DMS53 treated with DMSO at 0.1 percent for 48 hours (cell line): Measurements from ENCODE around the gene RAB1A.
"Not testable (repeated sequence)": the region's sequence is repeated elsewhere in the genome, so short reads cannot be mapped to it uniquely, and the experiment has no call there.

ENCODE experiments used
- DNase-seq: peaks from one replicate; lab custom pipeline; 2025; ENCODE audit not compliant: unreplicated experiment; lab: John Stamatoyannopoulos, UW

RAB1A gene

GRCh38 chr2:65136253-65136652 lies 6.3 kb upstream of the RAB1A start:
- no peak for DNase-seq

DNA sequence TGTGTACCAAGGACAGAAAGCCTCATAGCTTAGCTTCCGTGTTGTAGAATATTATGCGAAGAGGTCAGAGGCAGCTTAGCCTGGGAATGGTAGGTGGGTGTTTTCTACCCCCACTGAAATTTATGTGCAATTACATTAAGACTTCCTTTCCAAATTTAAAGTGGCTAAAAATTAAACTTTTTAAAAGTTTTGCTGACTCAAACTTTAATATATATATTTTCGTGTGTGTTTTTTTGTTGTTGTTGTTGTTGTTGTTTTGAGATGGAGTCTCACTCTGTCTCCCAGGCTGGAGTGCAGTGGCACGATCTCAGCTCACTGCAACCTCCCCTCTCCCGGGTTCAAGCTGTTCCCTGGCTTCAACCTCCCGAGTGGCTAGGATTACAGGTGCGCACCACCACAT lies 4.3 kb upstream of the RAB1A start:
- no peak for DNase-seq

GRCh38 chr2:65133626-65134025 lies 3.7 kb upstream of the RAB1A start:
- DNase-seq = no peak

DNA sequence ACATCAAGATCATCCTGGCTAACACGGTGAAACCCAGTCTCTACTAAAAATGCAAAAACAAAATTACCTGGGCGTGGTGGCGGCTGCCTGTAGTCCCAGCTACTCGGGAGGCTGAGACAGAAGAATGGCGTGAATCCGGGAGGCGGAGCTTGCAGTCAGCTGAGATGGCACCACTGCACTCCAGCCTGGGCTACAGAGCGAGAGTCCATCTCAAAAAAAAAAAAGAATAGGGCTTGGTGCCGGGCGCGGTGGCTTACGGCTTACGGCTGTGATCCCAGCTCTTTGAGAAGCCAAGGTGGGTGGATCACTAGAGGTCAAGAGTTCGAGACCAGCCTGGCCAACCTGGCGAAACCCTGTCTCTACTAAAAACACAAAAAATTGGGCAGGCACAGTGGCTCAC lies 3.0 kb upstream of the RAB1A start:
- DNase-seq = not testable (repeated sequence)

DNA sequence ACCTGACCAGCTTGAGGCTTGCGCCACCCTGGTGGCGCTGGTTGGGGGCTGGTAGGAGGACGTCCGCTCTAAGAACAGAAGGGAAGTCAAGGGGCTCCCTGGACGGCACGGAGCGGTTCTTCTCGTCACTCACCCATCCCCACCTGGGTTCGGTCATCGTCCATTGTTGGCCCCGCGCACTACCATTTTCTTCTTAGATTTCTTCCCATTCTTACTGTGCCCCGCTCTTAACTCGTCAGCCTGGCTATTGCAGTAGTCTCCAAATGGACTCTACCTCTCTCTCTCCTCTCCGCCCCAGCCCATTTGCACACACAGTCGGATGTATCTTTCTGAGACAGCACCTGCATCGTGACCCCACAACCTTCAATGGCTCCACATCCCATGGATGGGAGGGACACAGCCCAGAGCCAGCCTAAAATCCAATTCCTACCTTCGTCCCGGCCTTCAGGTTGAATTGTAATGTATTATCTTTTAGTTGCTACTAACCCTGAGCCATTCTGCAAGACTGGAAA lies 814 bp upstream of the RAB1A start:
- peak; percentile 53 for DNase-seq

GRCh38 chr2:65129286-65129825 lies 550 bp downstream of the RAB1A start:
- DNase-seq = no peak

GRCh38 chr2:65128297-65129190 lies 1.4 kb downstream of the RAB1A start:
- no peak for DNase-seq

DNA sequence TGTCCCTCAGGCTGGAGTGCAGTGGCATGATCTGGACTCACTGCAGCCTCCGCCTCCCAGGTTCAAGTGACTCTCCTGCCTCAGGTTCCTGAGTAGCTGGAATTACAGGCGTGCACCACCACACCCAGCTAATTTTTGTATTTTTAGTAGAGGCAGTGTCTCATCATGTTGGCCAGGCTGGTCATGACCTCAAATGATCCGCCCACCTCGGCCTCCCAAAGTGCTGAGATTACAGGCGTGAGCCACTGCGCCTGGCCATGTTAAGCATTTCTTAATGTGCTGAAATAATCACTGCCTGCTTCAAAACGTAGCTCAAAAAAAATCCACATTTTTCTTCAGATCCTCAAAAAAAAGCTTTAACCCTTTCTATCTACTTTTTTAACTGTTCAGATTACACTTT lies 4.4 kb downstream of the RAB1A start:
- DNase-seq = not testable (repeated sequence)

DNA sequence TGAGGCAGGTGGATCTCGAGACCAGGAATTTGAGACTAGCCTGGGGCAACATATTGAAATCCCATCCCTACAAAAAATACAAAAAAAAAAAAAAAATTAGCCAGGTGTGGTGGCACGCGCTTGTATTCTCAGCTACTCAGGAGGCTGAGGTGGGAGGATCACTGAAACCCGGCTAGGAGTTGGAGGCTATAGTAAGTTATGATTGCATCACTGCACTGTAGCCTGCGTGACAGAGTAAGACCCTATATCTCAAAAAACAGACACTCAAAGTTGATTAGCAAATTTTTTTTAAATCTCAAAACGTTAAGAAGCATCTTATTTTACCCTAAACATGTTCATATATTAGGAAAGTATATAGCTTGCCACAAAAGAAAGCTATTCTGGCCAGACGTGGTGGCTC lies 7.6 kb downstream of the RAB1A start:
- DNase-seq = no peak

GRCh38 chr2:65120990-65121693 lies 8.8 kb downstream of the RAB1A start:
- no peak for DNase-seq

- DNase-seq = no peak
Measured at GRCh38 chr2:65116645-65117044, 13.3 kb downstream of the RAB1A start.

GRCh38 chr2:65114921-65115320 lies 15.0 kb downstream of the RAB1A start:
- DNase-seq = no peak

DNA sequence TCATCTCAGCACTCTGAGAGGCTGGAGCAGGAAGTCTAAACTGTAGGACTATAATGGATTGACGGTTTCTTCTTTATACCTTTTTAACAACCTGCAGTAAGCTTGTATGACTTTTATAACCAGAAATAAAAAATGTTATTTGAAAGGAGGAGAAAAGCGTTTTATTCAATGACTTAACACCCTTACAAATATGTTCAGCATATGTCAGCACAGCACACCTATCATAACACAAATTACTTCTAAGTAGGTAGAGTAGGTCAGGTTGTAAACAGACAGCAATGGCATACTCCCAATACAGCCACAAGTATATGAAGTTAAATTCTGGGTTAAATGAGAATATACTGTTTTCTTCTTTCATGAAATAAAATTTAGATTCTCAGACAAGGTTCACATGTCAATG lies 16.1 kb downstream of the RAB1A start:
- DNase-seq = no peak

- DNase-seq = no peak
Measured at GRCh38 chr2:65113229-65113628, 16.7 kb downstream of the RAB1A start.

GRCh38 chr2:65112633-65113032 lies 17.3 kb downstream of the RAB1A start:
- DNase-seq = no peak

DNA sequence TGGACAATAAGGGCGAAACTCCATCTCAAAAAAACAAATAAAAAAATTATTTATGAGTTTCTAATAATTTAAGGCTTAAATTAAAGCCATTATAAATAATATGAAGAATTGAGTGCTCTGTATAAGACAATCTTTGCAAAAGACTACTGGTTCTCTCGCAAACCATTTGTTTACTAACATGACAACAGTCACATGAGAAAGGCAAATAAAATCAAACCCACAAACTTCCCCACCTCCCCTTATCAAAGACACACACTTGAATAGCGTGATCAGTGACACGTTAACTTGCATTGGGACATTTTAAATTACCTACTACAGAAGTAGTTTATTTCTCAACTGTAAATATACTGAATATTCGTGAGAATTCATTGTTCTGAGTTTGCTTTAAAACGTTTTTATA lies 21.1 kb downstream of the RAB1A start:
- no peak for DNase-seq

DNA sequence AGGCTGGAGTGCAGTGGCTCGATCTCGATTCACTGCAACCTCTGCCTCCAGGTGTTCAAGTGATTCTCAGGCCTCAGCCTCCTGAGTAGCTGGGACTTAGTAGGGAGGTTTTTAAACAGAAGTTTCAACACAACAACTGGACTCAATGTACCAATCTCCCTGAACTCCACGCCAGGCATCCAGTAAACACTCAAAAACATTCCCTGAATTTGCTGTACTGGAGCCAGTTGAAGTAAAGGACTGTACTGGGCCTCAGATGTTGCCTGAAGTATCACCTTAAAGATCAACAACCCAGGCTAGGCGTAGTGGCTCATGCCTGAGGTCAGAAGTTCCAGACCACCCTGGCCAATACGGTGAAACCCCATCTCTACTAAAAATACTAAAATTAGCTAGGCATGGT lies 22.4 kb downstream of the RAB1A start:
- DNase-seq = no peak

DNA sequence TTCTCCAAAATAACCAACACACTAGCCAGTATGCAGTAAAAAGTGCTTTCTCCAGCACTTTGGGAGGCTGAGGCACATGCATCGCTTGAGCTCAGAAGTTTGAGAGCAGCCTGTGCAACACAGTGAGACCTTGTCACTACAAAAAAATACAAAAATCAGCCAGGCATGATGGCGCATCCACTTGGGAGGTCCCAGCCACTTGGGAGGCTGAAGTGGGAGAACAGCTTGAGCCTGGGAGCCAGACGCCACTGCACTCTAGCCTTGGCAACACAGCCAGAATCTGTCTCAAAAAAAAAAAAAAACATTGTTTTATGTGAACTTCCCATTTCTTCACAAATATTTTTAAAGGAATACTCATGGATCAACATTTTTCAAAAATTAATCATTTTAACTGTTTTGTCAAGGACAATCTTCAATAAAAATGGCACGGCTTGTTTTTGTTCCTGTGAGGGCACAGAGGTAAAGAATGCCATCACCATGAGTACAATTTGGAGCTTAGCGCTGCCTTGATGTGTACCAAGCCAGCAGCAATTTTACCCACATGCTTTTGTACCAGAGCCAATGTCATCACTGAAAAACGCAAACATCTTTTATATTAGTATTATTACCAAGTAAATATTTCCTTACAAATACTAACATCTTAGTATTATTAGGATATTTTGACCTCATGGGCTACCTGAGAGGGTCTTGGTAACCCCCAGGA lies 26.7 kb downstream of the RAB1A start:
- DNase-seq = no peak

- no peak for DNase-seq
Measured at GRCh38 chr2:65101071-65101470, 28.8 kb downstream of the RAB1A start.

GRCh38 chr2:65098741-65099140 lies 31.2 kb downstream of the RAB1A start:
- DNase-seq = no peak

DNA sequence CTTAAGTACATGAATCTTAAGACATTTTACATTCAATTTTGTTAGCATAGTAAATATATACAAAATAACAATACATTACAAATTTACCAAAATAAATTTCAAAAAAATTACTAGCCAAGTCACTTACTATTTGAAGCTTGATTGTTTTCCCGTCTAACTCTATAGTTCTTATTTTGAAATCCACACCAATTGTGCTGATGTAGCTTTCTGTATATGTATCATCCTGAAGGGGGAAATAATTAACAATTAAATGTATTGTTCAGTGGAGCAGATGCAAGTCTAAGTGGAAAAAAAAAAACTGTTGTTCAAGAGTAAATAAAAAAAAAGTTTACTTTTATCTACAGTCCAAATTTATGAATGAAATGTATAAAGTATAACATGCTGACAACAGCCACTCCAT lies 32.1 kb downstream of the RAB1A start:
- no peak for DNase-seq
